Naive thymus-derived CD4-positive, alpha-beta T cell (primary cell): ENCODE results near the gene F7. TPM values are rescaled to one million over a fixed set of nuclear protein-coding genes. Genes with fewer than 3 reads are reported as not detected.

Experiments used
- ATAC-seq: fragments of 150-1000 bp; cut with Tn5 transposase; 2 replicates; pipeline ENCODE4 v1.10.0; 2021; ENCODE audit warnings: mild to moderate bottlenecking, moderate library complexity
- CTCF ChIA-PET: fragments of 350-600 bp; sonication (Branson Sonifier 250); formaldehyde crosslinking; loops from one replicate; lab custom pipeline; 2021; ENCODE audit warnings: antibody characterized with exemption; lab: Charles Lee
- POLR2A ChIA-PET: fragments of 350-600 bp; sonication (Branson Sonifier 250); formaldehyde crosslinking; loops from one replicate; lab custom pipeline; 2021; ENCODE audit warnings: antibody characterized with exemption, inconsistent platforms; lab: Charles Lee
- DNase-seq, 9 donors: peaks; one replicate each; pipeline versions ENCODE4 v3.0.0 to v3.0.0-alpha.2; 2020 to 2022; ENCODE audit warnings: mixed read lengths in 1 of 9
- H3K27ac ChIP-seq: one replicate; pipeline ENCODE4 v1.7.0; 2013; ENCODE audit warnings: mild to moderate bottlenecking, low read depth, low read length, moderate library complexity
- H3K27me3 ChIP-seq, 2 donors: one replicate each; pipeline ENCODE4 v1.7.0; 2013; ENCODE audit warnings: low read length in 2 of 2, mild to moderate bottlenecking in 2 of 2, moderate library complexity in 2 of 2; ENCODE audit not compliant: control insufficient read depth in 2 of 2, insufficient read depth in 2 of 2
- H3K36me3 ChIP-seq, 3 experiments: 1 replicate in 2 of 3; 2 replicates in 1 of 3; pipeline ENCODE4 v1.7.0; 2013; ENCODE audit warnings: low read length in 3 of 3, mild to moderate bottlenecking in 3 of 3, moderate library complexity in 1 of 3; ENCODE audit not compliant: insufficient read depth in 3 of 3, control insufficient read depth in 2 of 3
- H3K4me1 ChIP-seq, 2 donors: one replicate each; pipeline ENCODE4 v1.7.0; 2013; ENCODE audit warnings: low read length in 2 of 2, mild to moderate bottlenecking in 2 of 2, moderate library complexity in 1 of 2; ENCODE audit not compliant: control insufficient read depth in 2 of 2, insufficient read depth in 2 of 2
- H3K4me3 ChIP-seq: 2 replicates; pipeline ENCODE4 v1.7.0; 2013; ENCODE audit warnings: mild to moderate bottlenecking, low read length
- H3K9me3 ChIP-seq, 3 experiments: 1 replicate in 2 of 3; 2 replicates in 1 of 3; pipeline ENCODE4 v1.7.0; 2013; ENCODE audit warnings: low read length in 3 of 3; ENCODE audit not compliant: control insufficient read depth in 2 of 3
- H3K27ac Mint-ChIP-seq, 9 donors: one replicate each; pipeline ENCODE4 v1.8.0; 2020 to 2022; ENCODE audit warnings: mixed read lengths in 9 of 9, mild to moderate bottlenecking in 8 of 9, moderate library complexity in 5 of 9, inconsistent platforms in 2 of 9
- H3K27me3 Mint-ChIP-seq, 5 donors: one replicate each; pipeline ENCODE4 v1.8.0; 2021 to 2022; ENCODE audit warnings: mixed read lengths in 5 of 5, mild to moderate bottlenecking in 1 of 5
- H3K36me3 Mint-ChIP-seq, 5 donors: one replicate each; pipeline ENCODE4 v1.8.0; 2020 to 2022; ENCODE audit warnings: mixed read lengths in 5 of 5, mild to moderate bottlenecking in 3 of 5, inconsistent platforms in 1 of 5
- H3K4me1 Mint-ChIP-seq, 7 donors: one replicate each; pipeline ENCODE4 v1.8.0; 2020 to 2022; ENCODE audit warnings: mixed read lengths in 7 of 7, mild to moderate bottlenecking in 3 of 7, inconsistent platforms in 1 of 7
- H3K4me3 Mint-ChIP-seq, 10 donors: one replicate each; pipeline ENCODE4 v1.8.0; 2020 to 2022; ENCODE audit warnings: mild to moderate bottlenecking in 10 of 10, mixed read lengths in 10 of 10, moderate library complexity in 6 of 10, inconsistent platforms in 2 of 10
- H3K9me3 Mint-ChIP-seq, 11 donors: one replicate each; pipeline ENCODE4 v1.8.0; 2020 to 2022; ENCODE audit warnings: mixed read lengths in 11 of 11, mild to moderate bottlenecking in 4 of 11, inconsistent platforms in 1 of 11, moderate library complexity in 1 of 11
- intact Hi-C, 2 donors: fragments of 100-400 bp; cut with micrococcal nuclease; formaldehyde crosslinking; loops; one replicate each; pipeline ENCODE4 v1.15.1; 2023
- polyA plus RNA-seq, 2 donors: library from polyadenylated mRNA; unstranded; fragments of 300-500 nt; fragmentation: Illumina TruSeq; gene quantifications; one replicate each; pipeline ENCODE4 v1.2.3, GENCODE V29; 2021
- total RNA-seq, 6 experiments: library from RNA in 5 of 6; stranded (reverse) in 5 of 6; gene quantifications; 1 replicate in 5 of 6; 2 replicates in 1 of 6; pipeline ENCODE4 v1.2.3 and lab custom pipeline; 2021 to 2026

F7 gene
- total and polyA plus RNA-seq, 7 experiments from 2014 or later: 0.40 TPM; not detected in 6

DNA sequence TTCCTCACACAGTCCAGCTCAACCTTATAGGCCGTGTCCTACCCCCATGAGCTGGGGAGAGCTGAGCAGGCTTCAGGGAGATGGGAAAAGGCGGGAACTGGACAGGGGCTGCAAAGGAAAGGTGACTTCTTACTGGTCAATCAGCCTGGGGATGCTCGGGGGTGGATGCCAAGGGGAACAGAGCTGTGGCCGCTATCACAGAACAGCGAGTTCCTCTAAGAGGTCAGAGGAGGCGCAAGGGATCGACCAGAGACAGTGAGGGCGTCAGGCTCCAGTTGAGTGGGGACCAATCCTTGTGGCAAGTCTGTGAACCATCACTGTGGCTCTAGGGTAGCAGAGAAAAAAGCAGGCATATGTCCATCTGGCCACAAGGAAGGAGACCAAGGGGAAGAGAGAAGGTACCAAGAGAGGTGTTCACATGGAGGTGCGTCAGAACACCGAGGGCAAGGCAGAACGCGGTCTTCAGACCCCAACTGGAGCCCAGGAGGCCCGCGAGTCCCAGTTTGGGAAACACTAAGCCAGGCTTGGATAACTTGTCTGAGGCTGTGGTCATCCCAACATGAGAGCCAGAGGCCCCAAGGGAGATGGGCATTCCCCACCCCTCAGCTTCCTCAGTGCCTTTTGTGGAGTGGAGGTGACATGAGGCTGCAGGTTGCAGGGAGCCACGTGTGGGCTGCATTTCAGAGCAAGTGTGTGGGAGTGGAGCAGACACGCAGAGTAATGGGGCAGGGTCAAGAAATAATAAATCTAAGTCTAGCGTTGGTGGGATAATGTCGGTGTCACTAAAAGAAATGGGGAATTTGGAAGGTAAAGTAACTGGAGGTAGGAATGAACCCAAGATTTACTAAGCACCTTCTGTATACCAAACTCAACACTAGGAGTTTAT is 20.9 kb downstream of the F7 start:
- Histone ChIP-seq H3K27ac (no peak overlapping the region), H3K36me3 (no peaks in the 10 kb centered on the region), H3K27me3 (no peaks in the 10 kb centered on the region), H3K9me3 (no peaks in the 10 kb centered on the region), H3K4me3 (no peak overlapping the region), H3K4me1 (no peaks in the 10 kb centered on the region)
- peaks cover 0 to 6% (median 4%) of the 10 kb centered on the region in 7 donors for H3K4me1 Mint-ChIP-seq
- H3K9me3 Mint-ChIP-seq: peaks cover 0 to 1% (median 0%) of the 10 kb centered on the region in 11 donors
- no peak overlapping the region for H3K27ac Mint-ChIP-seq
- POLR2A ChIA-PET: no interaction called here
- intact Hi-C loops: no loop called here
- H3K27me3 Mint-ChIP-seq: peaks cover 28 to 41% (median 28%) of the 10 kb centered on the region in 5 donors
- CTCF ChIA-PET: no interaction called here
- H3K36me3 Mint-ChIP-seq: no peaks in the 10 kb centered on the region
- DNase-seq (no peak), ATAC-seq (no peak)
- H3K4me3 Mint-ChIP-seq: no peak overlapping the region

DNA sequence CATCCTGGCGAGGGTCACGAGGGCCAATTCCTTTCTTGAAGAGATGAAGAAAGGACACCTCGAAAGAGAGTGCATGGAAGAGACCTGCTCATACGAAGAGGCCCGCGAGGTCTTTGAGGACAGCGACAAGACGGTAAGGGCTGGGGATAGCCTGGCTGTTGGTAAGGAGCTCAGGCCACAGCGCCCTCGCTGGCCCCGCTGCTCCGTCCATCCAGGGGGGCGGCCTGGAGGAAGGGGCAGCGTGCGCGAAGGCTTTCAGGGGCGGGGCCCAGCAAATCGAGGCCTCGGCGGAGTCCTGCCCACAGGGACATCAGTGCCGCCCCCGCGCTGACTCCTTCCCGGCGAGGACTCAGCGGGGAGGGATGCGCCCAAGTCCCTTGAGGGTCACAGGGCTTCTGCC is 23.9 kb downstream of the F7 start:
- ChIA-PET POLR2A (no interaction called here), CTCF (no interaction called here)
- intact Hi-C loops: no loop called here
- H3K4me1 ChIP-seq: no peaks in the 10 kb centered on the region
- Mint-ChIP-seq H3K9me3 (peaks cover 0 to 1% (median 0%) of the 10 kb centered on the region in 11 donors), H3K27ac (peak overlapping the region in 1 of 9 donors; percentile 31), H3K4me1 (peaks cover 0 to 5% (median 1%) of the 10 kb centered on the region in 7 donors), H3K4me3 (peak overlapping the region in 7 of 10 donors; percentile 15 to 76 (median 48)), H3K27me3 (peaks cover 28 to 68% (median 28%) of the 10 kb centered on the region in 5 donors), H3K36me3 (no peaks in the 10 kb centered on the region)
- DNase-seq: no peak
- no peak overlapping the region for H3K4me3 ChIP-seq
- no peak for ATAC-seq
- no peaks in the 10 kb centered on the region for H3K36me3 ChIP-seq
- no peaks in the 10 kb centered on the region for H3K27me3 ChIP-seq
- H3K9me3 ChIP-seq: no peaks in the 10 kb centered on the region
- no peak overlapping the region for H3K27ac ChIP-seq

DNA sequence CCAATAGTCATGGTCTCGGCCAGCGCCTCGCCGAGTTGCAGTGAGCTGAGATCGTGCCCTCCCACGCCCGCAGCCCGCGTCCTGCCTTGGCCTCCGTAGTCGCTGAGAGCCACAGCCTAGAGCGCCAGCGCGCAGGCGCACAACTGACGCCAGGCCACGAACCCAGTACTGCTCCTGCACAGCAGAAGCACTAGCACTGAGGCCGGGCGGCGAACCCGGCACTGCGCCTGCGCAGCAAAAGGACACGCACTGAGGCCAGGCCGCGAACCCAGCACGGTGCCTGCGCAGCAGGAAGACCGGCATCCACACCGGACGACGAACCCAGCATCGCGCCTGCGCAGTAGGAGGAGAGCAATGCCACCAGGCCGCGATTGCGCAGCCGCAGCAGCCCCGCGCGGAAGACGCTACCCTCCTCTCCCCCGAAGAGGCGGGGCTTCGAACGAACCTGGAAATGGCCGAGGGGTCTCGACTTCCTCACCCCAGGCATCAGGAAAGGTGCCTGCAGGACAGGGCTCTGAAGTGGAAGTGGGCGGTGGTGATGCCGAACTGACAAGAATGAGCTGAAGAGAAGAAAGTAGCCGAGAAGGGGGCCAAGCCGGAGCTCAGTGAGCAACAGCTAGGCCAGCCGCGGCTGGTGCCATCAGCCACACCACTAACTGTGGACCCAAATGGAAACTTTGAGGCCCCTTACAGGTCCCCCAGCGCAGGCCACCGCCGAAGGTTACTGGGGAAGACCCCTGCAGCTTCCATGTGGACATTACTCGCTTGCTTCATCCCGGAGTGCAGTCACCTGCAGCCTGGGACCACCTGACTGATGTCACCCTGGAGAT is 24.5 kb downstream of the F7 start:
- H3K36me3 Mint-ChIP-seq: no peaks in the 10 kb centered on the region
- ChIA-PET CTCF (no interaction called here), POLR2A (no interaction called here)
- H3K36me3 ChIP-seq: no peaks in the 10 kb centered on the region
- H3K4me1 Mint-ChIP-seq: peaks cover 0 to 5% (median 1%) of the 10 kb centered on the region in 7 donors
- H3K27ac ChIP-seq: no peak overlapping the region
- H3K4me3 Mint-ChIP-seq: peak overlapping the region in 8 of 10 donors; percentile 37 to 76 (median 66)
- intact Hi-C loops: no loop called here
- no peaks in the 10 kb centered on the region for H3K4me1 ChIP-seq
- H3K27me3 Mint-ChIP-seq: peaks cover 28 to 69% (median 28%) of the 10 kb centered on the region in 5 donors
- ATAC-seq (peak; percentile 38), DNase-seq (peak in 3 of 9 donors; percentile 23 to 32 (median 27))
- H3K9me3 ChIP-seq: no peaks in the 10 kb centered on the region
- H3K27me3 ChIP-seq: no peaks in the 10 kb centered on the region
- peak overlapping the region; percentile 35 for H3K4me3 ChIP-seq
- peaks cover 0 to 2% (median 0%) of the 10 kb centered on the region in 11 donors for H3K9me3 Mint-ChIP-seq
- H3K27ac Mint-ChIP-seq: no peak overlapping the region

DNA sequence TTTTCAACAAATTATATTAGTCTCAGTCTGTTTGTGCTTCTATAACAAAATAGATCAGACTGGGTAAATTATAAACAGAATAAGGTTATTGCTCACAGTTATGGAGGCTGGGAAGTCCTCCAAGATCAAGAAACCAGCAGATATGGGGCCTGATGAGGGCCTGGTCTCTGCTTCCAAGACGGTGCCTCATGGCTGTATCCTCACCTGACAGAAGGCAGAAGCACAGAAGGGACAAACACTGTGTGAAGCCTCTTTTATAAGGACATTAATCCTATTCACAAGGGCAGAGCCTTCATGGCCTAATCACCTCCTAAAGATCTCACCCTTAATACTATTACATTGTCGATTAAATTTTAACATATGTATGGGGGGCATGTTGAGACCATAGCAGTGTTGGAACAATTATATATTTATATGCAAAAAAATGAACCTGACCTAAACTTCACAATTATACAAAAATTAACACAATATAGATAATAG is 29.7 kb downstream of the F7 start:
- H3K36me3 Mint-ChIP-seq: no peaks in the 10 kb centered on the region
- Histone ChIP-seq H3K27me3 (no peaks in the 10 kb centered on the region), H3K4me1 (no peaks in the 10 kb centered on the region), H3K4me3 (no peak overlapping the region), H3K9me3 (no peaks in the 10 kb centered on the region), H3K27ac (no peak overlapping the region), H3K36me3 (no peaks in the 10 kb centered on the region)
- H3K4me3 Mint-ChIP-seq: no peak overlapping the region
- H3K4me1 Mint-ChIP-seq: no peaks in the 10 kb centered on the region
- peaks cover 0 to 56% (median 4%) of the 10 kb centered on the region in 5 donors for H3K27me3 Mint-ChIP-seq
- ChIA-PET CTCF (no interaction called here), POLR2A (no interaction called here)
- H3K27ac Mint-ChIP-seq: no peak overlapping the region
- intact Hi-C loops: no loop called here
- DNase-seq (no peak), ATAC-seq (no peak)
- H3K9me3 Mint-ChIP-seq: peaks cover 0 to 3% (median 0%) of the 10 kb centered on the region in 11 donors

DNA sequence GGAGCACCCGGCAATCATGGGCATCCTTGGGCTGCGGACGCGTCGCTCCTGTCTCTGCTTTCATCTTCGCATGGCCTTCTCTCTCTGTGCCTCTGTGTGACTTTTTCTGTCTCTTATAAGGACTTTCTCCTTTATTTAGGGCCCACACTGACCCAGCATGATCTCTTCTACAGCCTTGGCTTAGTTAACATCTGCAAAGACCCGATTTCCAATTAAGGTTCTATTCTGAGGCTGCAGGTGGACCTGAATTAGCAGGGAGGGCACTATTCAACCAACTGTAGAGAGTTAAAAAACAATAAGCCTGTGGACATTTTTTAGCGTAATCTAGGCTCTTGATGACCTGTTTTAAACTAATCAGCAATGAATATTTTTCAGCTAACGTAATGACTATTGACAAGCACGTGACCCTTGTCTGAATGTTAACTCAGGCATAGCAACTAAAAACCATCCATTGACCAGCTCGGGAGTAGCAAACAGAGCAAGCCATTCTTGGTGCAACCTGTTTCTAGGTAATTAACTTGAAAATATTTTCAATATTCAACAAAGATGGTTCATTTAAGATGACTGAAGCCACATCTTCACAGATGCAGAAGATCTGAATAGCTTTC is 32.2 kb downstream of the F7 start:
- ATAC-seq: no peak
- H3K9me3 ChIP-seq: no peaks in the 10 kb centered on the region
- POLR2A ChIA-PET: no interaction called here

DNA sequence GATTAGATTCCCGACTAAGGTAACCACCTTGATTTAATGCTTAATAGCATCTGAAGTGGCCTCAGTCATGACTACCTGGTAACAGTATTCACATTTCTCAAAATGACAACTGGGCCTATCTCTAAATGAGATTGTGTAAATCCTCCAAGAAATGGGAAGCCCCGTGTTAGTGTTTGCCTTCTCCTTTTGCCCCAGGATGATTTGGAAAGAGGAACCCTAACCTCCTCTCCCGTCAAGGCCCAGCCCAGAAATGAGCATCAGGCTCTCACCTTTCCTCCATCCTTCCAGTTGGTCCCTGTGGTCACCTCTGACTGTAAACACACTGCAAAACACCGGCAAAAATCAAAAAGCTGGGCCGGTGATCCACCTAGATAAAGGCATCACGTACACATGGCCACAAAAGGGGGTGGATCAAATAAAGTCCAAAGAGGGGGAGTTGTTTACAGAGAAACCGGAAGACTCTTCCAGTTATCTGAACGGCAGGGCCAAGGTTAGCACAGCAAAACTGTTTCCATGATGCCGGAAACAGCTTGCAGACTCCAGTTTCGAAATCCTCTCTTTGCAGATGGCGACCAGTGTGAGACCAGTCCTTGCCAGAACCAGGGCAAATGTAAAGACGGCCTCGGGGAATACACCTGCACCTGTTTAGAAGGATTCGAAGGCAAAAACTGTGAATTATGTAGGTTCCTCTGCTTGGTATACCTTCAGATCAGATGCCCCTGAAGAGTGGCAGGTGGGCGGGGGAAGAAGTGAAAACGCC is 33.4 kb downstream of the F7 start:
- DNase-seq: no peak
- no peaks in the 10 kb centered on the region for H3K36me3 Mint-ChIP-seq
- H3K27me3 Mint-ChIP-seq: peaks cover 0 to 24% (median 4%) of the 10 kb centered on the region in 5 donors
- no peak overlapping the region for H3K27ac ChIP-seq
- H3K27ac Mint-ChIP-seq: peak overlapping the region in 1 of 9 donors; percentile 53
- no peaks in the 10 kb centered on the region for H3K4me1 ChIP-seq
- H3K4me3 ChIP-seq: no peak overlapping the region
- H3K9me3 ChIP-seq: no peaks in the 10 kb centered on the region
- no peaks in the 10 kb centered on the region for H3K36me3 ChIP-seq
- H3K9me3 Mint-ChIP-seq: peaks cover 0 to 3% (median 0%) of the 10 kb centered on the region in 11 donors
- ChIA-PET POLR2A (no interaction called here), CTCF (no interaction called here)
- H3K4me1 Mint-ChIP-seq: no peaks in the 10 kb centered on the region
- no peaks in the 10 kb centered on the region for H3K27me3 ChIP-seq
- no peak overlapping the region for H3K4me3 Mint-ChIP-seq
- no peak for ATAC-seq
- intact Hi-C loops: no loop called here

More for the DNA sequence above, 32.2 kb downstream of the F7 start:
- Histone ChIP-seq H3K36me3 (no peaks in the 10 kb centered on the region), H3K27me3 (no peaks in the 10 kb centered on the region), H3K27ac (no peak overlapping the region), H3K4me1 (no peaks in the 10 kb centered on the region), H3K4me3 (no peak overlapping the region)
- Mint-ChIP-seq H3K4me3 (no peak overlapping the region), H3K4me1 (no peaks in the 10 kb centered on the region), H3K27ac (no peak overlapping the region), H3K9me3 (peaks cover 0 to 3% (median 0%) of the 10 kb centered on the region in 11 donors), H3K27me3 (peaks cover 0 to 35% (median 4%) of the 10 kb centered on the region in 5 donors), H3K36me3 (no peaks in the 10 kb centered on the region)
- DNase-seq: no peak
- intact Hi-C loops: no loop called here
- CTCF ChIA-PET: no interaction called here
